PC-3 (cell line): ENCODE data around the gene IFIT3. TPM values are rescaled to one million over a fixed set of nuclear protein-coding genes. Genes with fewer than 3 reads are reported as not detected.

ENCODE experiments used
- ATAC-seq: fragments of 200-7000 bp; cut with Tn5 transposase; 2 replicates; pipeline ENCODE4 v1.9.1; 2020; ENCODE audit warnings: mild to moderate bottlenecking, moderate library complexity
- BruUV-seq: library from RNA; stranded (reverse); fragments of 400-500 nt; replicated peaks from 2 replicates; lab custom pipeline; 2021; lab: Mats Ljungman, UMichigan
- CTCF ChIA-PET: fragments of 300-600 bp; sonication (Branson Sonifier 250); formaldehyde crosslinking; loops from one replicate; lab custom pipeline; 2022; ENCODE audit warnings: antibody characterized with exemption; lab: Charles Lee
- POLR2A ChIA-PET: fragments of 300-600 bp; sonication (Branson Sonifier 250); formaldehyde crosslinking; loops from one replicate; lab custom pipeline; 2022; ENCODE audit warnings: antibody characterized with exemption; ENCODE audit not compliant: unreplicated experiment; lab: Charles Lee
- DNase-seq: peaks from one replicate; pipeline ENCODE4 v3.0.0-alpha.2; 2015
- H2AFZ ChIP-seq: fragments of 300-600 bp; sonication (generic); 2 replicates; pipeline ENCODE4 v1.6.0; 2016; ENCODE audit warnings: antibody characterized with exemption, low read length
- H3F3A ChIP-seq: fragments of 300-600 bp; sonication (generic); one replicate; pipeline ENCODE4 v1.6.0; 2017; ENCODE audit warnings: antibody characterized with exemption, low read length, control low read depth, mild to moderate bottlenecking; ENCODE audit not compliant: unreplicated experiment
- H3K27ac ChIP-seq: fragments of 300-600 bp; sonication (generic); 2 replicates; pipeline ENCODE4 v1.5.1; 2016; ENCODE audit warnings: mild to moderate bottlenecking, low read length
- H3K27me3 ChIP-seq: fragments of 300-600 bp; sonication (generic); 2 replicates; pipeline ENCODE4 v1.6.1; 2016; ENCODE audit warnings: low read length, mixed read lengths
- H3K36me3 ChIP-seq: fragments of 300-600 bp; sonication (generic); 2 replicates; pipeline ENCODE4 v1.6.1; 2016; ENCODE audit warnings: low read depth, mixed run types, low read length, mixed read lengths
- H3K4me1 ChIP-seq: fragments of 300-600 bp; sonication (generic); 2 replicates; pipeline ENCODE4 v1.5.1; 2016; ENCODE audit warnings: low read length; ENCODE audit not compliant: insufficient read depth
- H3K4me2 ChIP-seq: fragments of 300-600 bp; sonication (generic); 2 replicates; pipeline ENCODE4 v1.6.0; 2016; ENCODE audit warnings: low read length
- H3K4me3 ChIP-seq: fragments of 300-600 bp; sonication (generic); 2 replicates; pipeline ENCODE4 v1.5.1; 2016; ENCODE audit warnings: mild to moderate bottlenecking, low read length, mixed read lengths
- H3K79me2 ChIP-seq: fragments of 300-600 bp; sonication (generic); 2 replicates; pipeline ENCODE4 v1.6.1; 2017; ENCODE audit warnings: low read length, mixed read lengths
- H3K9ac ChIP-seq: fragments of 300-600 bp; sonication (generic); 2 replicates; pipeline ENCODE4 v1.6.0; 2016; ENCODE audit warnings: mild to moderate bottlenecking, low read length
- H3K9me2 ChIP-seq: fragments of 300-600 bp; sonication (generic); replicated peaks from 2 replicates; pipeline ENCODE4 v1.6.1; 2016; ENCODE audit warnings: mixed run types, low read length, mixed read lengths
- H3K9me3 ChIP-seq: fragments of 300-600 bp; sonication (generic); 2 replicates; pipeline ENCODE4 v1.6.1; 2016; ENCODE audit warnings: low read length, mixed read lengths
- H4K20me1 ChIP-seq: fragments of 300-600 bp; sonication (generic); 2 replicates; pipeline ENCODE4 v1.6.1; 2016; ENCODE audit warnings: low read length, mixed read lengths
- CTCF ChIP-seq: fragments of 300-600 bp; sonication (generic); conservative IDR thresholded peaks from 2 replicates; pipeline ENCODE4 v1.5.1; 2017; ENCODE audit warnings: antibody characterized with exemption, low read depth, mild to moderate bottlenecking, low read length
- EZH2 ChIP-seq: fragments of 300-600 bp; sonication (generic); IDR thresholded peaks from one replicate; pipeline ENCODE4 v1.6.1; 2017; ENCODE audit warnings: antibody characterized with exemption, mild to moderate bottlenecking, low read length; ENCODE audit not compliant: unreplicated experiment
- EZH2phosphoT487 ChIP-seq: fragments of 300-600 bp; sonication (generic); IDR thresholded peaks from 2 replicates; pipeline ENCODE4 v1.6.1; 2018; ENCODE audit warnings: mild to moderate bottlenecking, antibody characterized with exemption, low read length, borderline replicate concordance
- intact Hi-C: fragments of 100-400 bp; cut with micrococcal nuclease; formaldehyde crosslinking; loops from 2 replicates; pipeline ENCODE4 v1.9.0; 2023
- total RNA-seq: library from RNA; depleted of rRNA; stranded (reverse); fragments of >200 nt; gene quantifications from 2 replicates; pipeline ENCODE4 v1.2.3, GENCODE V29; 2014

Gene IFIT3
- total RNA-seq, 1 experiment from 2014 or later = 5.0 TPM

GRCh38 chr10:89278900-89279392, 48.9 kb upstream of the IFIT3 start:
- peak overlapping the region; percentile 62 for H3K4me2 ChIP-seq
- peaks cover 80% of the 10 kb centered on the region for H3K4me1 ChIP-seq
- no peaks in the 10 kb centered on the region for H3K36me3 ChIP-seq
- H3F3A ChIP-seq = peaks cover 9% of the 10 kb centered on the region
- ChIA-PET CTCF (no interaction called here), POLR2A (interaction anchor here (0.5 kb wide), 1 partner anchor 23 kb away, joined by 4 read pairs; the partner anchor contains the start of gene IFIT2)
- no peak overlapping the region for H3K4me3 ChIP-seq
- H3K27me3 ChIP-seq = no peaks in the 10 kb centered on the region
- H4K20me1 ChIP-seq = no peaks in the 10 kb centered on the region
- BruUV-seq = no TSS peak
- no peak overlapping the region for H2AFZ ChIP-seq
- DNase-seq = no peak
- H3K79me2 ChIP-seq = no peaks in the 10 kb centered on the region
- intact Hi-C loops = loop anchor here (1.0 to 5.0 kb wide), 2 partner anchors 17 to 73 kb away; no protein-coding TSS in a partner anchor
- H3K9me2 ChIP-seq = no peaks in the 10 kb centered on the region
- H3K27ac ChIP-seq = peak overlapping the region; percentile 96
- ATAC-seq = no peak
- peak overlapping the region; percentile 68 for H3K9ac ChIP-seq
- H3K9me3 ChIP-seq = no peaks in the 10 kb centered on the region
- TF ChIP-seq EZH2 (no peak), CTCF (no peak), EZH2phosphoT487 (no peak)

- Histone ChIP-seq H3K79me2 (peaks cover under 1% of the 10 kb centered on the region; the same call in 1 of the 2 replicates), H3K9me2 (no peaks in the 10 kb centered on the region), H3K36me3 (no peaks in the 10 kb centered on the region), H4K20me1 (no peaks in the 10 kb centered on the region), H3K4me3 (no peak overlapping the region), H2AFZ (no peak overlapping the region), H3K9me3 (no peaks in the 10 kb centered on the region), H3K4me1 (peaks cover 85% of the 10 kb centered on the region), H3F3A (peaks cover 12% of the 10 kb centered on the region), H3K4me2 (peak overlapping the region; percentile 62), H3K27me3 (no peaks in the 10 kb centered on the region), H3K27ac (peak overlapping the region; percentile 96), H3K9ac (peak overlapping the region; percentile 68)
- DNase-seq (peak; percentile 88), ATAC-seq (peak; percentile 15; the same call in 1 of the 2 replicates)
- intact Hi-C loops = loop anchor here (5.0 kb wide), 1 partner anchor 73 kb away; no protein-coding TSS in a partner anchor
- no TSS peak for BruUV-seq
- ChIA-PET CTCF (no interaction called here), POLR2A (interaction anchor here (0.5 kb wide), 1 partner anchor 22 kb away, joined by 4 read pairs; the partner anchor contains the start of gene IFIT2)
- no peak for TF ChIP-seq CTCF
- no peak for TF ChIP-seq EZH2
- no peak for TF ChIP-seq EZH2phosphoT487
Observed at GRCh38 chr10:89279421-89279869, 48.4 kb upstream of the IFIT3 start.

- Histone ChIP-seq H3K9ac (0 out of 2 replicates have a peak overlapping the region, but pooled peaks have one; percentile 21), H3F3A (peaks cover 12% of the 10 kb centered on the region), H3K4me1 (peaks cover 85% of the 10 kb centered on the region), H2AFZ (no peak overlapping the region), H3K27ac (peak overlapping the region; percentile 96), H3K4me3 (no peak overlapping the region), H3K9me2 (no peaks in the 10 kb centered on the region), H3K27me3 (no peaks in the 10 kb centered on the region), H3K4me2 (no peak overlapping the region), H3K79me2 (peaks cover 11% of the 10 kb centered on the region), H3K36me3 (no peaks in the 10 kb centered on the region), H4K20me1 (no peaks in the 10 kb centered on the region), H3K9me3 (no peaks in the 10 kb centered on the region)
- intact Hi-C loops = no loop called here
- DNase-seq = no peak
- no peak for ATAC-seq
- CTCF ChIA-PET = no interaction called here
- no TSS peak for BruUV-seq
- TF ChIP-seq CTCF = no peak
- TF ChIP-seq EZH2phosphoT487 = no peak
- no peak for TF ChIP-seq EZH2
- POLR2A ChIA-PET = no interaction called here
Observed at GRCh38 chr10:89280508-89280907, 47.3 kb upstream of the IFIT3 start.
